ENCODE results near the gene SOX1.

The SOX1 gene

GRCh38 chr13:112067116-112067741, at the start of gene SOX1:
SOX1 (plus strand) TSS chr13:112067149; CDS start chr13:112067659, 510 bp downstream.
- no peak for DNase-seq (ENCODE audit: low spot score)

GRCh38 chr13:112024577-112024976, 42.4 kb upstream of the SOX1 start:
- no peak for DNase-seq (ENCODE audit: low spot score)

GRCh38 chr13:112027250-112027649, 39.7 kb upstream of the SOX1 start:
- no peak for DNase-seq (ENCODE audit: low spot score)

GRCh38 chr13:112028481-112028880, 38.5 kb upstream of the SOX1 start:
- no peak for DNase-seq (ENCODE audit: low spot score)

GRCh38 chr13:112029143-112029542, 37.8 kb upstream of the SOX1 start:
- no peak for DNase-seq (ENCODE audit: low spot score)

- DNase-seq (ENCODE audit: low spot score), result no peak
These were observed 34.6 kb upstream of the SOX1 start for GRCh38 chr13:112032186-112032993.

GRCh38 chr13:112034231-112034630, 32.7 kb upstream of the SOX1 start:
- DNase-seq (ENCODE audit: low spot score), result no peak

GRCh38 chr13:112034846-112035245, 32.1 kb upstream of the SOX1 start:
- DNase-seq (ENCODE audit: low spot score), result no peak

- DNase-seq (ENCODE audit: low spot score), result no peak
These were observed 24.5 kb upstream of the SOX1 start for GRCh38 chr13:112042496-112042895.

- no peak for DNase-seq (ENCODE audit: low spot score)
These were observed 14.7 kb upstream of the SOX1 start for GRCh38 chr13:112052213-112052612.

GRCh38 chr13:112053167-112053743, 13.7 kb upstream of the SOX1 start:
- DNase-seq (ENCODE audit: low spot score), result no peak

GRCh38 chr13:112053744-112054615, 13.0 kb upstream of the SOX1 start:
- DNase-seq (ENCODE audit: low spot score), result no peak

- no peak for DNase-seq (ENCODE audit: low spot score)
These were observed 12.3 kb upstream of the SOX1 start for GRCh38 chr13:112054616-112055015.

GRCh38 chr13:112055036-112055914, 11.7 kb upstream of the SOX1 start:
- no peak for DNase-seq (ENCODE audit: low spot score)

- no peak for DNase-seq (ENCODE audit: low spot score)
These were observed 11.1 kb upstream of the SOX1 start for GRCh38 chr13:112055915-112056269.

- DNase-seq (ENCODE audit: low spot score), result no peak
These were observed 10.6 kb upstream of the SOX1 start for GRCh38 chr13:112056284-112056727.

GRCh38 chr13:112056739-112057438, 10.1 kb upstream of the SOX1 start:
- DNase-seq (ENCODE audit: low spot score), result no peak

- no peak for DNase-seq (ENCODE audit: low spot score)
These were observed 9.6 kb upstream of the SOX1 start for GRCh38 chr13:112057439-112057735.

GRCh38 chr13:112057736-112058518, 9.0 kb upstream of the SOX1 start:
- no peak for DNase-seq (ENCODE audit: low spot score)

- no peak for DNase-seq (ENCODE audit: low spot score)
These were observed 8.5 kb upstream of the SOX1 start for GRCh38 chr13:112058519-112058873.

Data from AG08395 (cell line).